K562 (cell line): ENCODE data around the gene CHRNG. TPM values are rescaled to one million over a fixed set of nuclear protein-coding genes. Genes with fewer than 3 reads are reported as not detected.
A peak's percentile ranks its signal among the peaks of the same experiment; 100 is the strongest.

ENCODE experiments used
- GABPA ChIP-seq: fragments of 200-800 bp; sonication (Bioruptor generic); conservative IDR thresholded peaks from 2 replicates; pipeline ENCODE4 v1.6.1; 2016; ENCODE audit warnings: low read depth, missing genetic modification characterization, missing compliant biosample characterization
- HNRNPLL ChIP-seq: fragments of 200-400 bp; formaldehyde crosslinking; IDR thresholded peaks from 2 replicates; pipeline ENCODE4 v1.6.1; 2017; ENCODE audit warnings: low read length, low read depth, mild to moderate bottlenecking; ENCODE audit not compliant: poor library complexity, severe bottlenecking
- MGA ChIP-seq: fragments of 450-650 bp; IDR thresholded peaks from 2 replicates; pipeline ENCODE4 v1.6.1; 2016; ENCODE audit warnings: mild to moderate bottlenecking, moderate library complexity
- NFRKB ChIP-seq: fragments of 450-650 bp; IDR thresholded peaks from 2 replicates; pipeline ENCODE4 v1.6.1; 2016; ENCODE audit warnings: low read depth
- YY1 ChIP-seq, 3 experiments: IDR thresholded peaks; 2 replicates each; pipeline ENCODE4 v1.6.1; 2011; ENCODE audit warnings: low read length in 2 of 3, mild to moderate bottlenecking in 2 of 3, moderate library complexity in 2 of 3, borderline replicate concordance in 1 of 3, control low read depth in 1 of 3, low read depth in 1 of 3; ENCODE audit not compliant: insufficient read depth in 3 of 3, insufficient replicate concordance in 2 of 3, control insufficient read depth in 1 of 3, insufficient read length in 1 of 3; ENCODE audit errors: extremely low read depth in 1 of 3
- polyA plus RNA-seq, 8 experiments: library from polyadenylated mRNA; depleted of rRNA in 4 of 8; stranded (reverse) in 5 of 8; unstranded in 3 of 8; fragments of >200 nt; fragmentation: Nextera tagmentation in 2 of 8; fragmentation: Illumina TruSeq in 1 of 8; extraction: Ambion mirVana in 2 of 8; extraction: Trizol in 1 of 8; gene quantifications; 2 replicates each; pipeline versions ENCODE4 v1.2.1 to v1.2.3, GENCODE V29; 2011 to 2014; ENCODE audit warnings: inconsistent platforms in 1 of 8, missing spikeins in 1 of 8
- total RNA-seq, 7 experiments: library from RNA; depleted of rRNA in 6 of 7; stranded (reverse); fragments of >200 nt in 6 of 7; fragmentation: Illumina TruSeq in 2 of 7; extraction: Trizol in 2 of 7; gene quantifications; 2 replicates each; pipeline versions ENCODE4 v1.2.1 to v1.2.3, GENCODE V29; 2011 to 2021; ENCODE audit warnings: low replicate concordance in 1 of 7

CHRNG gene
- total and polyA plus RNA-seq, 9 of the 15 experiments (the other 6 are each of a cell fraction or from before 2014, with no cell fraction given) = not detected

GRCh38 chr2:232549655-232550353 is 10.3 kb downstream of the CHRNG start (continued):
- no peak for TF ChIP-seq MGA
- no peak for TF ChIP-seq GABPA
- peak; percentile 70; the same call in 1 of the 2 replicates for TF ChIP-seq NFRKB
- TF ChIP-seq YY1 (IDR thresholded peaks at IDR 0.05; ENCODE audit: borderline replicate concordance in 1 of 3, control insufficient read depth in 1 of 3, extremely low read depth in 1 of 3, insufficient read depth in 3 of 3, insufficient read length in 1 of 3, insufficient replicate concordance in 2 of 3, low read depth in 1 of 3, low read length in 2 of 3) = peak in 1 of 3 experiments; percentile 75
- no peak for TF ChIP-seq HNRNPLL
